COLO668 (cell line): Measurements from ENCODE around the gene TUBB2B.
"Not testable (repeated sequence)": the region's sequence is repeated elsewhere in the genome, so short reads cannot be mapped to it uniquely, and the experiment has no call there.

Experiments used
- DNase-seq: peaks from one replicate; lab custom pipeline; 2025; ENCODE audit not compliant: unreplicated experiment; lab: John Stamatoyannopoulos, UW

The TUBB2B gene

GRCh38 chr6:3258720-3259490 is 31.5 kb upstream of the TUBB2B start, which contains the start of gene PSMG4:
Gene PSMG4 (plus strand): TSS chr6:3258947. CDS start chr6:3259023, 76 bp downstream.
- DNase-seq = peak; percentile 89

GRCh38 chr6:3258201-3258600 is 30.7 kb upstream of the TUBB2B start:
- no peak for DNase-seq

GRCh38 chr6:3253597-3253961 is 26.1 kb upstream of the TUBB2B start:
- no peak for DNase-seq

- no peak for DNase-seq
Observed at GRCh38 chr6:3252861-3253596, 25.6 kb upstream of the TUBB2B start.

- DNase-seq = no peak
Observed at GRCh38 chr6:3252369-3252768, 24.9 kb upstream of the TUBB2B start.

GRCh38 chr6:3251462-3252314 is 24.2 kb upstream of the TUBB2B start:
- DNase-seq = peak; percentile 70

GRCh38 chr6:3250231-3250675 is 22.8 kb upstream of the TUBB2B start:
- DNase-seq = no peak

GRCh38 chr6:3249821-3250220 is 22.4 kb upstream of the TUBB2B start:
- DNase-seq = no peak

- DNase-seq = no peak
Observed at GRCh38 chr6:3247255-3248146, 20.0 kb upstream of the TUBB2B start.

- no peak for DNase-seq
Observed at GRCh38 chr6:3245216-3245615, 17.8 kb upstream of the TUBB2B start.

GRCh38 chr6:3244832-3245161 is 17.3 kb upstream of the TUBB2B start:
- DNase-seq = not testable (repeated sequence)

- no peak for DNase-seq
Observed at GRCh38 chr6:3244003-3244831, 16.8 kb upstream of the TUBB2B start.

GRCh38 chr6:3242768-3243167 is 15.3 kb upstream of the TUBB2B start:
- no peak for DNase-seq

GRCh38 chr6:3241745-3242144 is 14.3 kb upstream of the TUBB2B start:
- not testable (repeated sequence) for DNase-seq

GRCh38 chr6:3240595-3240994 is 13.1 kb upstream of the TUBB2B start:
- DNase-seq = no peak

- DNase-seq = no peak
Observed at GRCh38 chr6:3239110-3239830, 11.8 kb upstream of the TUBB2B start.

GRCh38 chr6:3237761-3238662 is 10.6 kb upstream of the TUBB2B start:
- no peak for DNase-seq

- no peak for DNase-seq
Observed at GRCh38 chr6:3236005-3236404, 8.6 kb upstream of the TUBB2B start.
